GDM1 (cell line): Measurements from ENCODE around the gene SNCB.
"Not testable (repeated sequence)": the region's sequence is repeated elsewhere in the genome, so short reads cannot be mapped to it uniquely, and the experiment has no call there.

Experiments used
- DNase-seq: peaks from one replicate; lab custom pipeline; 2025; lab: John Stamatoyannopoulos, UW

The SNCB gene

GRCh38 chr5:176621661-176622079, 8.7 kb downstream of the SNCB start:
- DNase-seq, result no peak

GRCh38 chr5:176620333-176620981, 9.9 kb downstream of the SNCB start:
- no peak for DNase-seq

- no peak for DNase-seq
These were observed 10.6 kb downstream of the SNCB start for GRCh38 chr5:176619569-176620332.

GRCh38 chr5:176619203-176619568, 11.1 kb downstream of the SNCB start:
- peak; percentile 44 for DNase-seq

GRCh38 chr5:176618783-176619182, 11.6 kb downstream of the SNCB start:
- no peak for DNase-seq

- DNase-seq, result no peak
These were observed 13.8 kb downstream of the SNCB start for GRCh38 chr5:176616511-176616910.

GRCh38 chr5:176614805-176615478, 15.4 kb downstream of the SNCB start:
- DNase-seq, result no peak

- no peak for DNase-seq
These were observed 17.5 kb downstream of the SNCB start for GRCh38 chr5:176612855-176613254.

- no peak for DNase-seq
These were observed 18.3 kb downstream of the SNCB start for GRCh38 chr5:176612008-176612407.

GRCh38 chr5:176611435-176611834, 18.9 kb downstream of the SNCB start:
- DNase-seq, result peak; percentile 26

- DNase-seq, result no peak
These were observed 19.9 kb downstream of the SNCB start for GRCh38 chr5:176610435-176610773.

GRCh38 chr5:176609724-176610434, 20.5 kb downstream of the SNCB start, which contains the start of gene GPRIN1:
Gene GPRIN1 (minus strand): TSS chr5:176610156. CDS start chr5:176599834, 10,322 bp downstream.
- peak; percentile 27 for DNase-seq

GRCh38 chr5:176608937-176609723, 21.2 kb downstream of the SNCB start:
- DNase-seq, result no peak

- no peak for DNase-seq
These were observed 22.1 kb downstream of the SNCB start for GRCh38 chr5:176608142-176608705.

GRCh38 chr5:176606875-176607274, 23.5 kb downstream of the SNCB start:
- DNase-seq, result no peak

GRCh38 chr5:176606032-176606431, 24.3 kb downstream of the SNCB start:
- no peak for DNase-seq

GRCh38 chr5:176603091-176603490, 27.2 kb downstream of the SNCB start:
- DNase-seq, result no peak

- no peak for DNase-seq
These were observed 28.3 kb downstream of the SNCB start for GRCh38 chr5:176601901-176602482.

GRCh38 chr5:176599749-176600430, 30.4 kb downstream of the SNCB start:
- DNase-seq, result not testable (repeated sequence)
